B cell (primary cell): ENCODE data around the gene SAMM50. TPM values are rescaled to one million over a fixed set of nuclear protein-coding genes. Genes with fewer than 3 reads are reported as not detected.

Source experiments
- ATAC-seq: fragments of 200-7000 bp; cut with Tn5 transposase; one replicate; pipeline ENCODE4 v1.10.0; 2021; ENCODE audit warnings: low read depth, mild to moderate bottlenecking, moderate number of reproducible peaks, moderate library complexity
- CTCF ChIA-PET: fragments of 350-600 bp; sonication (Branson Sonifier 250); formaldehyde crosslinking; loops from one replicate; lab custom pipeline; 2021; ENCODE audit warnings: antibody characterized with exemption, inconsistent platforms; lab: Charles Lee
- POLR2A ChIA-PET: fragments of 350-600 bp; sonication (Branson Sonifier 250); formaldehyde crosslinking; loops from one replicate; lab custom pipeline; 2021; ENCODE audit warnings: antibody characterized with exemption; lab: Charles Lee
- DNase-seq: peaks from one replicate; pipeline ENCODE4 v3.0.0; 2013
- H2AFZ ChIP-seq: 2 replicates; pipeline ENCODE4 v1.6.1; 2012; ENCODE audit warnings: mild to moderate bottlenecking, low read depth, low read length; ENCODE audit not compliant: insufficient read depth, poor library complexity, severe bottlenecking
- H3K27ac ChIP-seq, 2 donors: 1 replicate in 1 of 2; 2 replicates in 1 of 2; pipeline ENCODE4 v1.5.1; 2012 to 2013; ENCODE audit warnings: low read length in 2 of 2, mild to moderate bottlenecking in 2 of 2, moderate library complexity in 1 of 2
- H3K27me3 ChIP-seq, 4 experiments: fragments of 200-600 bp in 1 of 4; sonication (generic) in 1 of 4; replicated peaks in 1 of 4; 1 replicate in 2 of 4; 2 replicates in 2 of 4; pipeline versions ENCODE4 v1.6.1 to v1.7.0; 2013 to 2016; ENCODE audit warnings: low read length in 3 of 4, mild to moderate bottlenecking in 2 of 4, mixed read lengths in 1 of 4, moderate library complexity in 1 of 4; ENCODE audit not compliant: insufficient read depth in 4 of 4, control insufficient read depth in 3 of 4; ENCODE audit errors: control extremely low read depth in 1 of 4
- H3K36me3 ChIP-seq, 2 experiments: replicated peaks in 1 of 2; 1 replicate in 1 of 2; 2 replicates in 1 of 2; pipeline versions ENCODE4 v1.6.1 to v1.7.1; 2013; ENCODE audit warnings: low read length in 1 of 2; ENCODE audit not compliant: insufficient read depth in 2 of 2, control insufficient read depth in 1 of 2; ENCODE audit errors: control extremely low read depth in 1 of 2, extremely low read depth in 1 of 2
- H3K4me1 ChIP-seq, 2 donors: fragments of 200-600 bp in 1 of 2; sonication (generic) in 1 of 2; 1 replicate in 1 of 2; 2 replicates in 1 of 2; pipeline versions ENCODE4 v1.5.1 to v1.6.1; 2013 to 2017; ENCODE audit warnings: low read length in 2 of 2; ENCODE audit not compliant: control insufficient read depth in 2 of 2, insufficient read depth in 2 of 2
- H3K4me2 ChIP-seq: replicated peaks from 2 replicates; pipeline ENCODE3; 2012; ENCODE audit warnings: mild to moderate bottlenecking, low read depth, low read length; ENCODE audit not compliant: poor library complexity, severe bottlenecking
- H3K4me3 ChIP-seq, 5 experiments: fragments of 200-600 bp in 1 of 5; sonication (generic) in 1 of 5; 1 replicate in 3 of 5; 2 replicates in 2 of 5; pipeline versions ENCODE4 v1.5.1 to v1.7.0; 2011 to 2016; ENCODE audit warnings: low read length in 4 of 5, mild to moderate bottlenecking in 4 of 5, low read depth in 2 of 5, control low read depth in 1 of 5, moderate library complexity in 1 of 5; ENCODE audit not compliant: insufficient read depth in 1 of 5; ENCODE audit errors: control extremely low read depth in 1 of 5, extremely low read depth in 1 of 5
- H3K79me2 ChIP-seq: fragments of 200-600 bp; sonication (generic); one replicate; pipeline ENCODE4 v1.6.0; 2016; ENCODE audit warnings: low read length; ENCODE audit not compliant: control insufficient read depth, insufficient read depth
- H3K9ac ChIP-seq: fragments of 200-600 bp; sonication (generic); 2 replicates; pipeline ENCODE4 v1.6.1; 2017; ENCODE audit warnings: mild to moderate bottlenecking, low read length, moderate library complexity
- H3K9me3 ChIP-seq, 3 donors: one replicate each; pipeline versions ENCODE4 v1.6.1 to v1.7.1; 2013; ENCODE audit warnings: low read length in 2 of 3; ENCODE audit not compliant: control insufficient read depth in 2 of 3, insufficient read depth in 1 of 3; ENCODE audit errors: control extremely low read depth in 1 of 3
- H4K20me1 ChIP-seq: 2 replicates; pipeline ENCODE4 v1.6.0; 2012; ENCODE audit warnings: mild to moderate bottlenecking, low read length; ENCODE audit not compliant: insufficient read depth, control insufficient read depth, poor library complexity, severe bottlenecking
- H3K27ac Mint-ChIP-seq: one replicate; pipeline ENCODE4 v1.8.0; 2021; ENCODE audit warnings: mixed read lengths
- H3K27me3 Mint-ChIP-seq: one replicate; pipeline ENCODE4 v1.8.0; 2021; ENCODE audit warnings: mixed read lengths
- H3K4me1 Mint-ChIP-seq: one replicate; pipeline ENCODE4 v1.8.0; 2021; ENCODE audit warnings: mixed read lengths
- H3K4me3 Mint-ChIP-seq: one replicate; pipeline ENCODE4 v1.8.0; 2021; ENCODE audit warnings: mixed read lengths
- H3K9me3 Mint-ChIP-seq: one replicate; pipeline ENCODE4 v1.8.0; 2022; ENCODE audit warnings: mixed read lengths; ENCODE audit not compliant: insufficient read depth
- CTCF ChIP-seq: fragments of 200-600 bp; IDR thresholded peaks from one replicate; pipeline ENCODE4 v1.8.0; 2022; ENCODE audit warnings: antibody characterized with exemption, mild to moderate bottlenecking
- EZH2 ChIP-seq: IDR thresholded peaks from 2 replicates; pipeline ENCODE4 v1.6.1; 2012; ENCODE audit warnings: borderline replicate concordance, low read depth, mild to moderate bottlenecking, moderate library complexity, low read length; ENCODE audit not compliant: insufficient read depth, poor library complexity, severe bottlenecking
- WGBS: methylation state at CpG from one replicate; pipeline ENCODE4 v1.1.5; 2013; ENCODE audit warnings: missing lambda C conversion rate; ENCODE audit not compliant: insufficient coverage; 5-methylcytosine and 5-hydroxymethylcytosine counted together
- intact Hi-C: fragments of 100-400 bp; cut with micrococcal nuclease; formaldehyde crosslinking; loops from one replicate; pipeline ENCODE4 v1.10.0; 2022
- polyA plus RNA-seq: library from polyadenylated mRNA; depleted of rRNA; stranded (reverse); fragments of >200 nt; gene quantifications from 2 replicates; pipeline ENCODE4 v1.2.3, GENCODE V29; 2012
- total RNA-seq, 2 donors: library from RNA; stranded (reverse); fragments of 120-200 nt in 1 of 2; gene quantifications; 1 replicate in 1 of 2; 2 replicates in 1 of 2; pipeline versions ENCODE4 v1.2.3 to v1.2.4, GENCODE V29; 2013 to 2022

SAMM50 gene
- total and polyA plus RNA-seq, 2 donors (not counting 1 experiment from before 2014, with no cell fraction given), result 18.8 to 43.2 TPM

GRCh38 chr22:43919106-43919973 lies 35.9 kb upstream of the SAMM50 start:
- Histone ChIP-seq H3K79me2 (no peaks in the 10 kb centered on the region), H3K36me3 (no peaks in the 10 kb centered on the region), H3K27ac (no peak overlapping the region), H3K9me3 (peaks cover 0 to 15% (median 0%) of the 10 kb centered on the region in 3 donors), H3K4me2 (no peak overlapping the region), H3K4me3 (no peak overlapping the region), H3K4me1 (peaks cover 12% of the 10 kb centered on the region in 2 donors), H2AFZ (no peak overlapping the region), H3K9ac (no peak overlapping the region), H3K27me3 (peaks cover 0 to 36% (median 5%) of the 10 kb centered on the region in 4 experiments), H4K20me1 (no peaks in the 10 kb centered on the region)
- CTCF ChIA-PET, result interaction anchor here (0.6 kb wide), 1 partner anchor 14 kb away, joined by 3 read pairs; no protein-coding TSS in a partner anchor
- WGBS, result 94% methylated on average over 12 of the region's 16 CpGs
- intact Hi-C loops, result no loop called here
- Mint-ChIP-seq H3K4me3 (no peak overlapping the region), H3K27me3 (peaks cover 32% of the 10 kb centered on the region), H3K27ac (no peak overlapping the region), H3K4me1 (peaks cover 6% of the 10 kb centered on the region), H3K9me3 (no peaks in the 10 kb centered on the region)
- TF ChIP-seq EZH2 (no peak), CTCF (no peak)
- POLR2A ChIA-PET, result no interaction called here
- DNase-seq (no peak), ATAC-seq (no peak)

GRCh38 chr22:43921370-43921769 lies 33.9 kb upstream of the SAMM50 start:
- CTCF ChIA-PET, result no interaction called here
- Histone ChIP-seq H3K4me3 (no peak overlapping the region), H3K9me3 (peaks cover 0 to 23% (median 0%) of the 10 kb centered on the region in 3 donors), H3K4me1 (peaks cover 12 to 13% of the 10 kb centered on the region in 2 donors), H3K27ac (no peak overlapping the region), H3K9ac (no peak overlapping the region), H4K20me1 (no peaks in the 10 kb centered on the region), H2AFZ (no peak overlapping the region), H3K79me2 (no peaks in the 10 kb centered on the region), H3K27me3 (peaks cover 0 to 45% (median 8%) of the 10 kb centered on the region in 4 experiments), H3K4me2 (no peak overlapping the region), H3K36me3 (no peaks in the 10 kb centered on the region)
- Mint-ChIP-seq H3K27ac (no peak overlapping the region), H3K9me3 (no peaks in the 10 kb centered on the region), H3K4me3 (no peak overlapping the region), H3K4me1 (peaks cover 6% of the 10 kb centered on the region), H3K27me3 (peaks cover 37% of the 10 kb centered on the region)
- DNase-seq, result no peak
- intact Hi-C loops, result no loop called here
- POLR2A ChIA-PET, result no interaction called here
- WGBS, result 69% methylated on average over 3 of the region's 4 CpGs
- TF ChIP-seq CTCF (no peak), EZH2 (no peak)
- ATAC-seq, result no peak
